H1 (cell line): ENCODE measurements around the gene UNC79.

Source experiments
- BRCA1 ChIP-seq: IDR thresholded peaks from 2 replicates; pipeline ENCODE4 v1.6.1; 2012; ENCODE audit warnings: low read depth, low read length, improper control_type of control experiment
- CEBPB ChIP-seq: IDR thresholded peaks from 2 replicates; pipeline ENCODE4 v1.6.1; 2012; ENCODE audit warnings: low read depth, low read length
- CTCF ChIP-seq, 3 experiments: IDR thresholded peaks; 1 replicate in 2 of 3; 2 replicates in 1 of 3; pipeline versions ENCODE4 v1.5.1 to v1.6.1; 2011; ENCODE audit warnings: low read length in 3 of 3, mild to moderate bottlenecking in 3 of 3, inconsistent platforms in 2 of 3, low read depth in 1 of 3, moderate library complexity in 1 of 3; ENCODE audit not compliant: insufficient read depth in 1 of 3; ENCODE audit errors: control extremely low read depth in 1 of 3
- E2F6 ChIP-seq: IDR thresholded peaks from 2 replicates; pipeline ENCODE4 v1.6.1; 2012; ENCODE audit warnings: inconsistent platforms
- EP300 ChIP-seq, 2 experiments: IDR thresholded peaks; 1 replicate in 1 of 2; 2 replicates in 1 of 2; pipeline ENCODE4 v1.6.1; 2011 to 2012; ENCODE audit warnings: low read depth in 2 of 2, low read length in 2 of 2, mild to moderate bottlenecking in 2 of 2, borderline replicate concordance in 1 of 2, inconsistent platforms in 1 of 2, moderate library complexity in 1 of 2
- EZH2 ChIP-seq: fragments of 200-600 bp; sonication (generic); IDR thresholded peaks from 2 replicates; pipeline ENCODE4 v1.7.1; 2012; ENCODE audit warnings: low read depth, mild to moderate bottlenecking, moderate library complexity, low read length, inconsistent platforms; ENCODE audit not compliant: severe bottlenecking
- HDAC2 ChIP-seq, 2 experiments: fragments of 300-600 bp in 1 of 2; sonication (generic) in 1 of 2; IDR thresholded peaks; 2 replicates each; pipeline ENCODE4 v1.6.1; 2011 to 2012; ENCODE audit warnings: low read depth in 2 of 2, low read length in 2 of 2, mild to moderate bottlenecking in 2 of 2, moderate library complexity in 2 of 2, borderline replicate concordance in 1 of 2, inconsistent platforms in 1 of 2
- JUN ChIP-seq: IDR thresholded peaks from 2 replicates; pipeline ENCODE4 v1.6.1; 2011; ENCODE audit warnings: low read depth, mild to moderate bottlenecking, improper control_type of control experiment, low read length
- POLR2A ChIP-seq, 2 experiments: IDR thresholded peaks; 1 replicate in 1 of 2; 2 replicates in 1 of 2; pipeline ENCODE4 v1.6.1; 2011; ENCODE audit warnings: low read depth in 2 of 2, low read length in 2 of 2, mild to moderate bottlenecking in 2 of 2; ENCODE audit errors: control extremely low read depth in 1 of 2
- RFX5 ChIP-seq: IDR thresholded peaks from 2 replicates; pipeline ENCODE4 v1.6.1; 2011; ENCODE audit warnings: low read depth, low read length, improper control_type of control experiment, borderline replicate concordance
- RNF2 ChIP-seq: fragments of 200-900, 300-1000 bp; sonication (generic); IDR thresholded peaks from 2 replicates; pipeline ENCODE4 v1.7.1; 2016; ENCODE audit warnings: borderline replicate concordance, low read depth, mild to moderate bottlenecking, antibody characterized with exemption, low read length; ENCODE audit not compliant: poor library complexity, severe bottlenecking; ENCODE audit errors: missing control alignments
- SIRT6 ChIP-seq: IDR thresholded peaks from one replicate; pipeline ENCODE4 v1.7.1; 2012; ENCODE audit warnings: low read length, inconsistent platforms
- SP4 ChIP-seq: IDR thresholded peaks from 2 replicates; pipeline ENCODE4 v1.6.1; 2012; ENCODE audit warnings: low read length, inconsistent platforms

GRCh38 chr14:93592786-93593185 lies 162.0 kb downstream of the UNC79 start:
- TF ChIP-seq HDAC2 (IDR thresholded peaks at IDR 0.05; ENCODE audit: borderline replicate concordance in 1 of 2, low read depth in 2 of 2, low read length in 2 of 2) (no peak), SP4 (no peak), CTCF (IDR thresholded peaks at IDR 0.05; ENCODE audit: control extremely low read depth in 1 of 3, insufficient read depth in 1 of 3, low read depth in 1 of 3, low read length in 3 of 3) (no peak), RNF2 (no peak), RFX5 (no peak), EZH2 (no peak), BRCA1 (no peak), SIRT6 (no peak), EP300 (IDR thresholded peaks at IDR 0.05; ENCODE audit: borderline replicate concordance in 1 of 2, low read depth in 2 of 2, low read length in 2 of 2) (no peak), JUN (no peak), E2F6 (no peak), CEBPB (no peak), POLR2A (IDR thresholded peaks at IDR 0.05; ENCODE audit: control extremely low read depth in 1 of 2, low read depth in 2 of 2, low read length in 2 of 2) (no peak)
